Stomach smooth muscle (tissue), 2 donors: ENCODE data around the gene TNNT2.

Experiments used
- H3K27ac ChIP-seq: one replicate; pipeline ENCODE4 v1.7.0; 2013; ENCODE audit warnings: mild to moderate bottlenecking, low read length, inconsistent platforms
- H3K27me3 ChIP-seq, 2 donors: one replicate each; pipeline ENCODE4 v1.7.0; 2013; ENCODE audit warnings: low read length in 2 of 2; ENCODE audit not compliant: insufficient read depth in 2 of 2, control insufficient read depth in 1 of 2
- H3K36me3 ChIP-seq, 2 donors: one replicate each; pipeline ENCODE4 v1.7.0; 2013; ENCODE audit warnings: low read length in 2 of 2; ENCODE audit not compliant: control insufficient read depth in 2 of 2, insufficient read depth in 2 of 2
- H3K4me1 ChIP-seq: one replicate; pipeline ENCODE4 v1.7.0; 2013; ENCODE audit warnings: low read length; ENCODE audit not compliant: control insufficient read depth, insufficient read depth
- H3K4me3 ChIP-seq, 2 donors: one replicate each; pipeline ENCODE4 v1.7.0; 2013; ENCODE audit warnings: low read length in 2 of 2
- H3K9ac ChIP-seq, 2 donors: one replicate each; pipeline ENCODE4 v1.7.0; 2013; ENCODE audit warnings: low read length in 2 of 2, mild to moderate bottlenecking in 1 of 2
- H3K9me3 ChIP-seq, 2 donors: one replicate each; pipeline ENCODE4 v1.7.0; 2013; ENCODE audit warnings: low read length in 2 of 2; ENCODE audit not compliant: control insufficient read depth in 2 of 2
- donor health status: healthy.
- donor health status: Pancreatic carcinoma.

Gene TNNT2

GRCh38 chr1:201378804-201379203 lies 1.3 kb upstream of the TNNT2 start:
- Histone ChIP-seq H3K9ac (no peak overlapping the region), H3K4me3 (no peak overlapping the region), H3K9me3 (no peaks in the 10 kb centered on the region), H3K4me1 (no peaks in the 10 kb centered on the region), H3K27ac (no peak overlapping the region), H3K27me3 (peaks cover 13% of the 10 kb centered on the region in 2 donors), H3K36me3 (no peaks in the 10 kb centered on the region)

- H3K9ac ChIP-seq, result no peak overlapping the region
- peaks cover 13 to 18% of the 10 kb centered on the region in 2 donors for H3K27me3 ChIP-seq
- H3K27ac ChIP-seq, result no peak overlapping the region
- H3K36me3 ChIP-seq, result no peaks in the 10 kb centered on the region
- no peaks in the 10 kb centered on the region for H3K9me3 ChIP-seq
- no peaks in the 10 kb centered on the region for H3K4me1 ChIP-seq
- H3K4me3 ChIP-seq, result no peak overlapping the region
Measured at GRCh38 chr1:201376464-201377374, 761 bp downstream of the TNNT2 start.

GRCh38 chr1:201376107-201376463 lies 1.4 kb downstream of the TNNT2 start:
- H3K9me3 ChIP-seq, result no peaks in the 10 kb centered on the region
- peaks cover 13 to 18% of the 10 kb centered on the region in 2 donors for H3K27me3 ChIP-seq
- H3K27ac ChIP-seq, result no peak overlapping the region
- no peaks in the 10 kb centered on the region for H3K4me1 ChIP-seq
- H3K4me3 ChIP-seq, result no peak overlapping the region
- H3K9ac ChIP-seq, result no peak overlapping the region
- no peaks in the 10 kb centered on the region for H3K36me3 ChIP-seq

DNA sequence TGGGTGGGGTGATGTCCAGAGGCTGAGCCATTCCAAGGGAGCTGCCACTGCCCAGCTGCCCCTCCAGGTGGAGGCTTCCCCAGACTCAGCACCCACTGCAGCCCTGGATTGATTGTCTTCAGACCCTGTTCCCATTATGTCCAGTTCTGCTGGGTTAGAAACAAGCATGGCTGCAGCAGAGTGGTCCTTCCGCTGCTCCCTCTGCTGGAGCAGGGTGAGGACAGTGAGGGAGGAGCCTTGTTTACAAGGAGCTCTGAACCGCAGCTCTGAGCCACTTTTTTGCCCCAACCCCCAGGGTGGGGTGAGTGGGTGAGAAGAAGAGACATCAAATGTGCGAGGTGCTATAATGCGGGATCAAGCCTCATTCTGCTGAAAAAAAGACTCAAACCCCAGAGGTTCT lies 2.3 kb downstream of the TNNT2 start:
- Histone ChIP-seq H3K4me3 (no peak overlapping the region), H3K36me3 (no peaks in the 10 kb centered on the region), H3K27me3 (peaks cover 13 to 21% of the 10 kb centered on the region in 2 donors), H3K4me1 (no peaks in the 10 kb centered on the region), H3K9ac (no peak overlapping the region), H3K9me3 (no peaks in the 10 kb centered on the region), H3K27ac (no peak overlapping the region)

- Histone ChIP-seq H3K27ac (no peak overlapping the region), H3K9me3 (no peaks in the 10 kb centered on the region), H3K27me3 (peaks cover 13 to 21% of the 10 kb centered on the region in 2 donors), H3K36me3 (no peaks in the 10 kb centered on the region), H3K4me1 (no peaks in the 10 kb centered on the region), H3K9ac (no peak overlapping the region), H3K4me3 (no peak overlapping the region)
Measured at GRCh38 chr1:201374364-201374763, 3.1 kb downstream of the TNNT2 start.

DNA sequence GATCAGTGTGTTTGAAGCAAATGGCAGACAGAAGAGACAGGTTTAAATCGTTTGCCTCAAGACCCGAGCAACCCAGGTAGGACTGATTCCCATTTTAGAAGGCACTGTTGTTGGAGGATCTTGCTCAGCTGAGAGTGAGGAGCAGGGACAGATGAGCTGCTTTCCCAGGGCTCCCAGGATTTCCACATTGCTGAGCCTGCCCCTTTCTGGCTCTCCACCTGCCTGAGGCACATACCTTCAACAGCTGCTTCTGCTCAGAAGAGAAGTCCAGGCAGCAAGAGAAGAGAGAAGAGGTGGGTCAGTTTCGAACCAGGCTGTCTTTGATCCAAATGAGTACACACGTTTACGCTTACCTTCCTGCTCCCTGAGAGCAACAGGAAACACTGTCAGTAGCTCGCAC lies 5.7 kb downstream of the TNNT2 start:
- Histone ChIP-seq H3K27me3 (peaks cover 12 to 23% of the 10 kb centered on the region in 2 donors), H3K9me3 (no peaks in the 10 kb centered on the region), H3K4me1 (no peaks in the 10 kb centered on the region), H3K36me3 (no peaks in the 10 kb centered on the region), H3K9ac (no peak overlapping the region), H3K4me3 (no peak overlapping the region), H3K27ac (no peak overlapping the region)

DNA sequence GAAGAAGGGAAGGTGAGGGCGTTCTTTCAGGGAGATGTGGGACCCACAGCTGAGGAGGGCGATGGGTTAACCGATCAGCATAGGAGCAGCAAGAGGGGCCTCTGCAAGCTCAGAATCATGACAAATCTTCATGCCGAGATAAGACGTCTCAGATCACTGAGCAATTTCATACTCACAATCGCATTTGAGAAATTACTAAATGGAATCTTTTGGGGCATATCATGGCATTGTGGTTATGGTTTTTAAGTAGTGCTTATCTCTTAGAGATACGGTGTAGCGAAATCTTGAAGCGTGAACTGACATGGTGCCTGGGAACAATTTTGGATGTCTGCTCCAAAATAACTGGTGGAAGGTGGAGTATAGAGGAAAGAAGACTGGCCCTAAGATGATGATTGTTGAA lies 6.2 kb downstream of the TNNT2 start:
- H3K36me3 ChIP-seq, result no peaks in the 10 kb centered on the region
- H3K27me3 ChIP-seq, result peaks cover 8 to 19% of the 10 kb centered on the region in 2 donors
- H3K9me3 ChIP-seq, result no peaks in the 10 kb centered on the region
- no peak overlapping the region for H3K27ac ChIP-seq
- H3K9ac ChIP-seq, result no peak overlapping the region
- H3K4me3 ChIP-seq, result no peak overlapping the region
- H3K4me1 ChIP-seq, result no peaks in the 10 kb centered on the region

- no peak overlapping the region for H3K4me3 ChIP-seq
- no peaks in the 10 kb centered on the region for H3K36me3 ChIP-seq
- H3K27me3 ChIP-seq, result peaks cover 8 to 13% of the 10 kb centered on the region in 2 donors
- no peaks in the 10 kb centered on the region for H3K4me1 ChIP-seq
- no peak overlapping the region for H3K27ac ChIP-seq
- H3K9me3 ChIP-seq, result no peaks in the 10 kb centered on the region
- no peak overlapping the region for H3K9ac ChIP-seq
Measured at GRCh38 chr1:201370500-201370899, 7.0 kb downstream of the TNNT2 start.

DNA sequence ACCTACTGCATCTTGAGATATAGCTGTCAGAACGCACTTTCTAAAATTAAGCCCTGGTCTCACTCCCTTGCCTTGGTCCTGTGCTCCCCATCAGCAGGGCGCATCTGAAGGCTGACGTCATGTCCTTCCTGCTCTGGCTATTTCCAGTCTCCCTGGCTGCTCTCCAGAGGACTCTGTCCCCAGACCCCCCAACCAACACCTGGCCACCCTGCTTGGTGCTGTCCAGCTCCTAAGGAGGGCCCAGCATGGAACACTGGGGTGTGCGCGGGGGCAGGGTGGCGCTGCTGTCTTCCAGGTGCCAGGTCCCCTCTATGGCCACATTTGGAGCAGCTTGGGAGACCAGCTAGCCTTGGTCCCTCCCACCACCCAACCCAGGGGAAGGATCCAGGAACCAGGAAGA lies 8.3 kb downstream of the TNNT2 start:
- peaks cover 4 to 13% of the 10 kb centered on the region in 2 donors for H3K27me3 ChIP-seq
- no peak overlapping the region for H3K9ac ChIP-seq
- no peak overlapping the region for H3K27ac ChIP-seq
- H3K9me3 ChIP-seq, result no peaks in the 10 kb centered on the region
- no peaks in the 10 kb centered on the region for H3K4me1 ChIP-seq
- H3K36me3 ChIP-seq, result no peaks in the 10 kb centered on the region
- H3K4me3 ChIP-seq, result no peak overlapping the region

GRCh38 chr1:201366696-201367095 lies 10.8 kb downstream of the TNNT2 start:
- H3K9me3 ChIP-seq, result no peaks in the 10 kb centered on the region
- H3K27me3 ChIP-seq, result peaks cover 4 to 8% of the 10 kb centered on the region in 2 donors
- H3K4me1 ChIP-seq, result no peaks in the 10 kb centered on the region
- no peak overlapping the region for H3K4me3 ChIP-seq
- H3K9ac ChIP-seq, result no peak overlapping the region
- H3K27ac ChIP-seq, result no peak overlapping the region
- no peaks in the 10 kb centered on the region for H3K36me3 ChIP-seq

GRCh38 chr1:201365251-201365650 lies 12.2 kb downstream of the TNNT2 start:
- H3K36me3 ChIP-seq, result no peaks in the 10 kb centered on the region
- no peak overlapping the region for H3K9ac ChIP-seq
- H3K27ac ChIP-seq, result no peak overlapping the region
- H3K4me3 ChIP-seq, result no peak overlapping the region
- H3K27me3 ChIP-seq, result peaks cover 4 to 6% of the 10 kb centered on the region in 2 donors
- no peaks in the 10 kb centered on the region for H3K9me3 ChIP-seq
- no peaks in the 10 kb centered on the region for H3K4me1 ChIP-seq
